HG02571 (cell line): ENCODE results near the gene TIMM10.

Experiments used
- ATAC-seq: cut with Tn5 transposase; IDR thresholded peaks from one replicate; pipeline ENCODE4 v1.9.1; 2021; ENCODE audit warnings: mild to moderate bottlenecking, moderate library complexity; ENCODE audit not compliant: unreplicated experiment

TIMM10 gene

DNA sequence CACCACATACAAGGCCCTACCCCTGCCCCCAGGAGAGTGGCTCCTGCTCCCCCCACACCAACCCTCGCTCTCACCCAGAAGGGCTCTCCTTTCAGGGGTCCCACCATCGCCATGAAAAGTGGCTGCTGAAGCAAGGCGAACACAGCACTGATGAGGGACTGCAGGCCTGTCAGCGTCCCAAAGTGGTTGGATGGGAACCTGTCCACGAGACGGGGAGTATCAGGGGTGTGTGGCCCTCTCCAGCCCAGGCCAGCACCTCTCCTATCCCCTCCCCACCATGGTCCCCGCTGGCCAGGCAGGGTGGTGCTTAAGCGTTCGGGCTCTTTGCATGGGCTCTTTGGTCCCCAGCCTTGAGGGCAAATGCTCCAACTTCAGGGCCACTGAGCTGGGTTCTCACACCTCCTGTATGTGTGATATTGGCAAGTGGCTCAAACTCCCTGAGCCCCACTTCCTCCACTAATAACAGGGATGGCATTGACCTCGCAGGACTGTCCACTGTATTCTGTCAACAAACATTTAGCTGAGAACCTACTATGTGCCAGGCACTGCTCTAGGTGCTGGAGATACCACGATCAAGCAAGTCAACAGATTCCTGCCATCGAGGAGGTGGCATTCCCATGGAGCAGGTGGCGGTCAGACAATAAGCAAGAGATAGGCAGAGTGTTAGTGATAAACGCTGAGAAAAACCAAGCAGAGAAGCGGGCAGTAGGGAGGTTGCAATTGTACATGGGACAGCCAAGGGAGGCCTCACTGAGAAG lies 43.4 kb downstream of the TIMM10 start:
- ATAC-seq = no peak

DNA sequence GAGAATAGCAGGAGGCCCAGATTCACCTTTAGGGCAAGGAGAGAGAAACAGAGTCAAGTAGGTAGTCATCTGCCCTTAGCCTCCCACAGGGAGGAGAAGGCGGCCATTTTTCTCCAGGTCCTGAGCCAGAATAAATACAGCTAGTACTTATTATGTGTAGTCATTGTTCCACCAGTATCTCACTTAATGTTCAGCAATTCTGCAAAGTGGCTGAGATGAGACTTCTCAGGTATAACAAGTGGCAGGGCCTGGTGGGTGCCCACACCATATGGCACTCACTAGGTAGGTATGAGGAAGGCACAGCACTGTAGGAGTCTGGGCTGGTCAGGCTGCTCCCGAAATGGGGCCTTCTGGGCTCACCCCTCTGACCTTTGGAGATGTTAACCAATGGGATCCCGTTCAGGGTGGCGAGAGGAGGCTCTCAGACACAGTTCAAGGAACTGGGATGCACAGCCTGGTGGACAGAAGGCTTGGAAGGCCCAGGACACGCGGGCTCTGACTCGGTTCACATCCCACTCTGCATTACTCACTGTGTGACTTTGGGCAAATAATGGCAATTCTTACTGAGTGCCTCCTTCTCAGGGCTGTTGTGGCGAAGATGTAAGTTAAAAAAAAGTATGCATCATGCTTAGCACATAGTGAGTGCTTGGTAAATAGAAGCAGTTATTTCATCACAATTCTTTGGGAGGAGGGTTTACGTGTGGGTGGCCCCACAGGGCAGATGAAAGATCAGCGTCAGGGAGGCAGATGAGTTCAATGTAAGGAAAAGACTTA lies 45.1 kb downstream of the TIMM10 start:
- no peak for ATAC-seq

DNA sequence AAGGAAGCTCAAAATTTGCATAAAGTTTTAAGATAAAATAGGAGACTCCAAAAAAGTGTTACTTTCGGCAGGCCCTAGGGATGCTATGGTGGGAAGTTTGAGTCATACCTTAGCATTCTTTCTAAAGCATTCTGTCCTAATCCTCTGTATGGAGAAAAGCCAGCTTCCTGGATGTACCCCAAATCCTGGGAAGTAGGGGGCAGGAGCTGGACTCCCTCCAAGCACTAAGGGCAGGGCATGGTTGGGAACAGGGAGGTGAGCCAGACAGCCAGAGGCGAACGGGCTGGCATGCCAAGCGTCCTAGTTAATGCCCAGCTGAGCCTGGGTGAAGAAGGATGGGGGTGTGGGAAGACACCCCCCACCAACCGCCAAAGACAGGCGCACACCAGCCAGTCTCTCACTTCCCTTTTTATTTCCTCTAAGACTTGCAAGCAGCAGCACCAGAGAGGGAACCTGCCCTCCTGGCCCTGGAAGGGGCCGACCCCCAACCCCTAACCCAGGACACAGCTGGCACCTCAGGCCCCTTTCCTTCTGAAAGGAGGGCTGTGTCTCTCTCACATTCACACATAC lies 46.3 kb downstream of the TIMM10 start:
- peak; percentile 45 for ATAC-seq

DNA sequence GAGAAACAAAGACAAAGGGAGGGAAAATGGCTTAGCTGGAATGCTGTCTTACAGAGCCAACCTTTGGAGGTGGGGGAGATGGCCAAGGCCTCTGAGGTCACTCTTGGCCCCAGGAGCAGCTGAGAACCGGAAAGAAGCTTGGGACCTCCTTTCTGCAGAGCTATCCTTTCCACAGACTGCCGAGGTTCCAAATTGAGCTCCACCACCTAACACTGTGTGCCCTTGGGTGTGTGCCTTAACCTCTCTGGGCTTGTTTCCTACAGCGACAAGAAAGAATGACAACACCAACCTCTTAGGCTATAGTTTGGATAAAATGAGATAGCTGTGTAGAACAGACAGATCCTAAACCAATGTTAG lies 47.0 kb downstream of the TIMM10 start:
- no peak for ATAC-seq

DNA sequence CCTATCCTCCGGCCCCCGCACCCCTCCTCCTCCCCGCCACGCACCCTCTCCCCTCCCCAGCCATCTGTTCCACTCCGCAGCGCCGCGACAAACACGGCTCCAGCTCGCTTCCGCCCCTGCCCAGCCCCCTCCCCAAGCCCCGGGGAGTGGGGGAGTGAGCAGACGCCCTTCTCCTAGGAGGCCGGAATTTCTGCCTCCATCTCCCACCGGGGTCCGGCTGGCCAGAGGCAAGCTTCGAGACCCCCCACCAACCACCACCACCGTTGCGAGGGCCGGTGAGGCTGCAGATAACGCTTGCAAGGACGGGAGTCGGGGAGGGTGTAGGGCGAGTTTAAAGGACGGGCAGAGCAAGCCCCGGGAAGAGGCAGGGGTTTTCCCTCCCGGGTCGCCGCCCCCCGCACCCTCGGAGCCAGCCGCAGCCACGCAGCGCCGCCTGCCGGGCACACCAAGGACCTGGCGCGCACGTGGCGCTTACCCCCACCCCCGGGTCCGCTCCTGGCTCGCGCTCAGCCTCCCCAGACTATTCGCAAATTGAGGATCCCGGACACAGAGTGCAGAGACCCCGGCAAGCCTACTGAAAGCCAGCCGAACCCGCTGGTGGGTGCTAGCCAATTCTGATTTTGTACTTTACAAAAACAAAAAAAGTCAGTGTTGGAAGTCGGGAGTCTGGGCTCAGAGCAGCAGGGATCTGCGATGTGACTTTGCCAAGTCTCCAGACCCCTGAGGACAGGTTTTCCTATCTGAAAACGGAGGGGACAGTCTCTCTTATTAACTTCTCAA lies 47.6 kb downstream of the TIMM10 start:
- ATAC-seq = peak; percentile 36

DNA sequence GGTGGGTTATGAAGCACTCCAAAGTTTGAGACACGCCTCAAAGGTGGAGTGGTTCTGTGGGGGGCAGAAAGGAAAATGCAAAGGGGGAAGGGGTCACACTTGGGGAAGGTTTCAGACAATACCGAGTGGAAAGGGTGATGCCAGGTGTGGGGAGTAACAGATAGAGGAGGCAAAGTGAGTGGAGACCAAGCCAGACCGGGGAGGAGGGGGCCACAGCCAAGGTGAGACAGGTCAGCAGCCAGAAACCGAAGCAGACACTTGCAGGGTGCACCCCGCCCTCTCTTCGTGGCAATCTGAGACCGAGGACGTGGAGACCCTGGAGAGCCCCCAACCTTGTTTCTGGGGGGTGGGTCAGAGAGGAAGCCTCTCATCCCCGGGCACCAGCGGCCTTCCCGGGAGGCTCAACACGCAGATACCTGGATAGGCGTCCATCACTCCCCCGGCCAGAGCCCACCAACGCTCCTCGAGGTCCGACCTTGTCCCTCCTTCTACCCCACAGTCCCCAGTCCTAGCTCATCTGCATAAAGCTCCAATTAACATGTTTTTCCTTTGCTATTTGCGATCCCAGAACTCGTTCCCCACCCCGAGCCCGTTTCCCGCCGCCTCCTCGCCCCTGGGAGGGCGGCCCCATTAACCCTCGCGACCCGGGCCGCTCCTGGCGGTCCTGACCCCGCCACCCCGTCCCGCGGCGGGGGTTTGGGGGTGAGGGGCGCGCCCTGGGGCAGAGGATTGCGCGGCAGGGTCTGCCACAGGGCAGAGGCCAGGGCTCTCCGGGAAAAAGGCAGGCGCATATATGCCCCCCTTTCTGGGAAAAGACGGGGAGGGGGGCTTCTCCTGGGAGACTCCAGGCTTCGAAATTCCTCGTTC lies 48.4 kb downstream of the TIMM10 start:
- no peak for ATAC-seq

DNA sequence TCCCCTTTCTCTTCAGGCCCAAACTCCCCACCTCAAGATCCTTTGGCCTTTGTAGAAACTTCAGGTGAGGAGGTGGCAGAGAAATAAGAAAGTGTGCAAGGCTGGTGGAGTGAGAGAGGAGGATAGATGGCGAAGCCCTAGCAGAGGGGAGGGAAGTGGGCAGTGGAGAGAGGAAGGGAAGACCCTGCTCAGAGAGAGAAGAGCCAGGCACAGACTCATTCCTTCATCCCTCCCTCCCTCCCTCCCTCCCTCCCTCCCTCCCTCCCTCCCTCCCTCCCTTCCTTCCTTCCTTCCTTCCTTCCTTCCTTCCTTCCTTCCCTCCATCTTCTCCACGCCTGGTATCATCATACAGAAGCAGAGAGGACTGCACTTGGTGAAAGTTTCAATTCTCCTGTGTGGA lies 49.2 kb downstream of the TIMM10 start:
- ATAC-seq = no peak

DNA sequence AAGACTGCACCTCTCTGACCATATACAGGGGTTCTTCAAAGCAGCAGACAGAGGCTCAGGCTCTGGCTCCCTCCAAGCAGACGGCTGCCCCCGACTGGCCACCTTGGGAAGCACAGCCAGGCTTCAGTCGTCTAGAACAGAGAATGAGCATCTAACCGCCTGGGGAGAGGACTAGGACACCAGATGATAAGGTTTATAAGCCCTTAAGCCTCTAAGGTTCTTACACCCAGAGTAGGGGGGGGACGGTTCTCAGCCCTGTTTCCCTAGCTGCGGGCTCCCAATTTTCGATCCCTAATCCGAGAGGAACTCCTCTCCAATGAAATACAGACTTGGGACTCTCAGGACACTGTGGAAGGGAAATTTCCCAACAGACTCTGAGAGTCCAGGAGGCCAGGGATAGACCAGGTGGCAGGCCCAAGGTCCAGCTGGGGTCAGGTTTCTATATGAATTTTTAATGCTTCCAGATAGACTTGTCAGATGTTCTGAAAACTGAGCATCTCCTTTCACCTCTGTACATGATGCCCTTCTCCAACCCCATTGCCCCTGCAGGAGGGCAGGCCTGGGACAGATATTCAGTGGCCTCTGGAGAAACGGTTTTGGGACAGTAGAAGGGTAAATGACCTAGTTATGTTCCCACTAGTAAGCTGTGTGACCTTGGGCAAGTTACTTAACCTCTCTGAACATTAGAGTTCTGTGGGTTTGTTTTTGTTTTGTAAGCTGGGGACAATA lies 50.0 kb downstream of the TIMM10 start:
- peak; percentile 29 for ATAC-seq

DNA sequence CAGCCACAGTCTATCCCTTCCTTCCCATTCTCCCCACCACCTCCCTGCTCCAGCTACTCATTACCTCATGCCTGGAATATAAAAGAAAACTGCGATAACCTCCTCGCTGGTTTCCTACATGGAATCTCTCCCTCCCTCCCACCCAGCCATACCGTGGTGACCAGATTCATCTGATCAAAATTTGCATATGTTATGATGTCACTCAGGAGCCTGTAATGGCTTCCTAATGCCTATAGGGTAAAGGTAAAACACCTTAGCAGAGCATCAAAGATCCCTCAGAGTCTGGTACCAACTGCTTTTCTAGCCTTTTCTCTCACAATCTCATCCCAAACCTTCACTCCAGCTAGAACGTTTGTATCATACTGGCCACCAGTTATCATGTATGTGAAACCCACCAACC lies 50.6 kb downstream of the TIMM10 start:
- no peak for ATAC-seq

DNA sequence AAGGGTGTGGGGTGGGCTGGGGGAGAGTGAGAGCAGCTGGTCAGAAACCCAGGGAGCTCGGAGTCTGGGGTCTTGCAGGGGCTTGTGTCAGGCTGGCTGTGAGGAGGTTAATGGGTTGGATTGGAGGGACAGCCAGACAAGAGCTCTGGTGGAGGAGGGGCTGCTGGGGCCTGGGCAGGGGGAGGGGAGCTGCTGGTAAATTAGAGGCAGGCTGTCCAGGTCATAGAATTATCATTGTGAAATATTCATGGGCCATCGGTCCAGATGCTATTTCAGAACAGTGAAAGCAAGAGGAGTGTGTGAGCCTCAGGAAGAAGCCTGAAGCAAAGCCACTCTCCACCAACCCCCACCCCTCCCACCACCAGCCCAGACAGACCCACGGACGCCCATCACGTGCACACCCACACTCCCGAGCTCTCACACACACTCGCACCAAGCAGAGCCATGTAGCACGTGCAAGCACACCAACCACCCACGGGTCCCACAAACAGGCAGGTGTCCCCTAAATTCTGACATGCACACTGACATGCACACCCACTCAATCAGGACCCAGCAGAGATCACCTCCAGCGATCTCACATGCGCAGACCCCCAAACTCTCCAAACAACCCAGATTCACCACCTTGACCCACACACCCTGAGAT lies 51.4 kb downstream of the TIMM10 start:
- no peak for ATAC-seq
